ENCODE data around the gene ANKRD18A. TPM values are rescaled to one million over a fixed set of nuclear protein-coding genes. Genes with fewer than 3 reads are reported as not detected.

ANKRD18A gene
- total RNA-seq: not detected in 2 replicates

DNA sequence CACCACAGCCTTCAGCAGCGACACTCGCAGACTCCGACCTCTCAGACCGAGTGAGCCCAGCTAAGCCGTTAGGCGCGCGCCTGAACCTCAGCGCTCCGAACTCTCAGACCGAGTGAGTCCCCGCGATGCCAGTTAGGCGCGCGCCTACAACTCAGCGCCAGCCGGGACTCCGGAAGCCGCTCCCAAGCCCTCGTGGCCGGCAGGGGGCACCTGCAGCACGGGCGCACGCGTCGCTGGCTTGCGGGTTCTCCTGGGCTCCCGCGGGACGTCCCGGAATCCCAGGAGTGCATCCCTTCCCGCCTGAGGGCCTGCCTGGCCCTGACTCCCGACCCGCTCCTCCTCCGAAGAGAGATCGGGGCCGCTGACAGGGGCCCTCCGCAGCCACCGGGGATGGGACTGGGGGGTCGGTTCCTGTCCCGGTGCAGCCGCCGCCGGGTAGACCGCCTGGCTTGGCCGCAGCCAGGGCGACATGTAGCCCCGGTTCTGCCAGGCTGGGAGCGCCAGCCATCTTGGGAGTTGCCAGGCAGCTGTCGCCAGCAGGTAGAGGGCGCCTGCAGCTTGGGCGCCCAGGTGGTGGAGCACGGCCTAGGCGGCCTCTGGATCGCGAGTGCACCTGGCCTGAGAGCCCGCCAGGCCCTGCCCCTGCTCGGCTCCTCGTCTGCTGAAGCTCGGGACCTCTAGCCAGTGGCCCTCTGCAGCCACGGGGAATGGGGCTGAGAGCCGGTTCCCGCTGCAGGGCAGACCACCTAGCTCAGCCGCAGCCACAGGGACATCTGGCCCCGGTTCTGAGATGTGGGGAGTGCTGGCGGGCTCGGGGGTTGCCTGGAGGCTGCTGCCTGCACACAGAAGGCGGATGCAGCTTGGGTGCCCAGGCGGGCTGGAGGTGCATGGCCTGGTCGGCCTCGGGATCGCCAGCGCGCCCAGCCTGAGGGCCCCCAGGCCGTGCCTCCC, at the start of gene ANKRD18A:
ANKRD18A (minus strand) TSS at position 114 of the 951 bp plus-strand sequence. CDS start 311 bp downstream, outside the sequence.

Small RNAs within 50 kb of the gene (small RNA-seq; reads per million reads assigned to genes)
- gene AL390726.1 (ENCODE audit: low replicate concordance) (not detected), gene AL390726.2 (ENCODE audit: low replicate concordance) (not detected), gene AL390726.3 (ENCODE audit: low replicate concordance) (not detected), gene AL390726.4 (ENCODE audit: low replicate concordance) (not detected), gene AL390726.5 (ENCODE audit: low replicate concordance) (not detected)

Other genes starting within 250 kb of the ANKRD18A start
- gene ALDH1B1, start 227.9 kb downstream of the ANKRD18A start, total RNA-seq: 13.8 and 26.8 TPM in 2 replicates
- 0.43 TPM in 1 of 2 replicates, not detected in the other for gene IGFBPL1, start 196.1 kb downstream of the ANKRD18A start, total RNA-seq
- gene FAM240B, start 99.5 kb upstream of the ANKRD18A start, total RNA-seq: not detected in 2 replicates